ENCODE measurements around the gene KLHL4.

KLHL4 gene

GRCh38 chrX:87518504-87518903 is 902 bp downstream of the KLHL4 start:
- H3K4me3 ChIP-seq (ENCODE audit: low read depth, low read length): peak overlapping the region; percentile 67
- TF ChIP-seq CTCF (conservative IDR thresholded peaks at IDR 0.05; ENCODE audit: low read depth, low read length): no peak

GRCh38 chrX:87525771-87526229 is 8.2 kb downstream of the KLHL4 start:
- no peak for TF ChIP-seq CTCF (conservative IDR thresholded peaks at IDR 0.05; ENCODE audit: low read depth, low read length)
- DNase-seq (ENCODE audit: low read depth): peak; percentile 84
- no peak overlapping the region for H3K4me3 ChIP-seq (ENCODE audit: low read depth, low read length)

More at GRCh38 chrX:87518504-87518903, 902 bp downstream of the KLHL4 start:
- peak; percentile 17 for DNase-seq (ENCODE audit: low read depth)

GRCh38 chrX:87526281-87526680 is 8.7 kb downstream of the KLHL4 start:
- TF ChIP-seq CTCF (conservative IDR thresholded peaks at IDR 0.05; ENCODE audit: low read depth, low read length): no peak
- DNase-seq (ENCODE audit: low read depth): no peak
- no peak overlapping the region for H3K4me3 ChIP-seq (ENCODE audit: low read depth, low read length)

- no peak for TF ChIP-seq CTCF (conservative IDR thresholded peaks at IDR 0.05; ENCODE audit: low read depth, low read length)
Measured at GRCh38 chrX:87528487-87528886, 10.9 kb downstream of the KLHL4 start.

GRCh38 chrX:87571964-87572363 is 54.4 kb downstream of the KLHL4 start:
- TF ChIP-seq CTCF (conservative IDR thresholded peaks at IDR 0.05; ENCODE audit: low read depth, low read length): no peak

More at GRCh38 chrX:87528487-87528886, 10.9 kb downstream of the KLHL4 start:
- no peak overlapping the region for H3K4me3 ChIP-seq (ENCODE audit: low read depth, low read length)
- peak; percentile 7 for DNase-seq (ENCODE audit: low read depth)

GRCh38 chrX:87572901-87573300 is 55.3 kb downstream of the KLHL4 start:
- DNase-seq (ENCODE audit: low read depth): peak; percentile 56
- no peak overlapping the region for H3K4me3 ChIP-seq (ENCODE audit: low read depth, low read length)
- TF ChIP-seq CTCF (conservative IDR thresholded peaks at IDR 0.05; ENCODE audit: low read depth, low read length): no peak

More at GRCh38 chrX:87571964-87572363, 54.4 kb downstream of the KLHL4 start:
- peak; percentile 54 for DNase-seq (ENCODE audit: low read depth)
- no peak overlapping the region for H3K4me3 ChIP-seq (ENCODE audit: low read depth, low read length)

GRCh38 chrX:87578978-87579377 is 61.4 kb downstream of the KLHL4 start:
- peak; percentile 43 for DNase-seq (ENCODE audit: low read depth)
- H3K4me3 ChIP-seq (ENCODE audit: low read depth, low read length): no peak overlapping the region
- TF ChIP-seq CTCF (conservative IDR thresholded peaks at IDR 0.05; ENCODE audit: low read depth, low read length): peak; percentile 50

Data from choroid plexus epithelial cell (primary cell).